GM19023 (cell line): ENCODE data around the gene PARVG.

ENCODE experiments used
- ATAC-seq: cut with Tn5 transposase; IDR thresholded peaks from one replicate; pipeline ENCODE4 v1.9.1; 2021; ENCODE audit warnings: mild to moderate bottlenecking, moderate library complexity; ENCODE audit not compliant: unreplicated experiment

The PARVG gene

GRCh38 chr22:44180706-44181032, at the start of gene PARVG:
PARVG (plus strand) TSS chr22:44180925; CDS start chr22:44183330, 2,405 bp downstream.
- ATAC-seq, result peak; percentile 54

- no peak for ATAC-seq
Measured at GRCh38 chr22:44131412-44131811, 49.3 kb upstream of the PARVG start.

- no peak for ATAC-seq
Measured at GRCh38 chr22:44131989-44132685, 48.6 kb upstream of the PARVG start.

- no peak for ATAC-seq
Measured at GRCh38 chr22:44132724-44133123, 48.0 kb upstream of the PARVG start.

- ATAC-seq, result no peak
Measured at GRCh38 chr22:44133161-44133560, 47.6 kb upstream of the PARVG start.

GRCh38 chr22:44133901-44134571, 46.7 kb upstream of the PARVG start:
- ATAC-seq, result no peak

GRCh38 chr22:44136112-44136511, 44.6 kb upstream of the PARVG start:
- no peak for ATAC-seq

GRCh38 chr22:44136786-44137185, 43.9 kb upstream of the PARVG start:
- no peak for ATAC-seq

- no peak for ATAC-seq
Measured at GRCh38 chr22:44137415-44137814, 43.3 kb upstream of the PARVG start.

- ATAC-seq, result no peak
Measured at GRCh38 chr22:44139773-44140172, 41.0 kb upstream of the PARVG start.

- no peak for ATAC-seq
Measured at GRCh38 chr22:44142421-44143104, 38.2 kb upstream of the PARVG start.

- no peak for ATAC-seq
Measured at GRCh38 chr22:44143105-44143474, 37.6 kb upstream of the PARVG start.

GRCh38 chr22:44143579-44143978, 37.1 kb upstream of the PARVG start:
- no peak for ATAC-seq

GRCh38 chr22:44144046-44144569, 36.6 kb upstream of the PARVG start:
- ATAC-seq, result no peak

- ATAC-seq, result no peak
Measured at GRCh38 chr22:44145544-44145943, 35.2 kb upstream of the PARVG start.

GRCh38 chr22:44146088-44146861, 34.5 kb upstream of the PARVG start:
- ATAC-seq, result no peak

- no peak for ATAC-seq
Measured at GRCh38 chr22:44147008-44147645, 33.6 kb upstream of the PARVG start.

GRCh38 chr22:44147821-44148574, 32.7 kb upstream of the PARVG start:
- no peak for ATAC-seq

- ATAC-seq, result no peak
Measured at GRCh38 chr22:44151676-44152075, 29.0 kb upstream of the PARVG start.

GRCh38 chr22:44153710-44154109, 27.0 kb upstream of the PARVG start:
- no peak for ATAC-seq
